ENCODE data around the gene MEAK7.

DNA sequence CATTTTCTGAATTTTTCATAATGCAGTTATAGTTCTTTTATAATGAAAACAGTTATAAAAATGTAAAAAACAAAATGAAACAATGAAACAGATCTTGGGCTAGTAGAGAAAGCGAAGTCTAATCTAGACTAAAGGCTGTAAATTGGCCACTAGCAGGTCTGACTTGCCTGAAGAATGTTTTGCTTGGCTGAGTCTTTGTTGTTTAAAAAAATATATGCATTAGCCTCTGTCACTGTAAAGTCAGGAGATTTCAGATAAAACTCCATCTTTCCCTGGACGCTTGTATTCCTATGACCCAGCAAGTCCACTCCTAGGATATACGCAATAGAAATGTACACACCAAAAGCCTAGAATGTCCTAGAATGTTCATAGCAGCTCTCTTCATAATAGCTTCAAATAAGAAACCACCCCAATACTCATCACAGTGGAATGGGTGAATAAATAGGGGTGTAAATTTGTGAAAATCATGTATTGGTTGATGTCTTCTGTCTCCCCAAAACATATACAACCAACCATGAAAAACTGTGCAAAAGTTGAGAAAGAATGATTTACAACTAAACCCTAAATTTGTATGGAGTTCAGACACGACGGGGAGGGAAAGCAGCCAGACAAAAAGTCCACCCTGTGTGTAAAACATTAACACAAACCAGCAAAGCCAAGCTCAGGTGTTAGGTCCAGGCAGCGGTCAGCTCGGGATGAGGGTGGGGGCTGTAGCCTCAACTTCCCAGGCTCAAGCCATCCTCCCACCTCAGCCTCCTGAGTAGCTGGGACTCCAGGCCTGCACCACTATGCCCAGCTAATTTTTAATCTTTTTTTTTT lies 37.7 kb upstream of the MEAK7 start:
- TF ChIP-seq, protein P1, sequence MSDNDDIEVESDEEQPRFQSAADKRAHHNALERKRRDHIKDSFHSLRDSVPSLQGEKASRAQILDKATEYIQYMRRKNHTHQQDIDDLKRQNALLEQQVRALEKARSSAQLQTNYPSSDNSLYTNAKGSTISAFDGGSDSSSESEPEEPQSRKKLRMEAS (IDR thresholded peaks at IDR 0.05; ENCODE audit: low read depth, low read length): no peak
- TF ChIP-seq, protein P2, sequence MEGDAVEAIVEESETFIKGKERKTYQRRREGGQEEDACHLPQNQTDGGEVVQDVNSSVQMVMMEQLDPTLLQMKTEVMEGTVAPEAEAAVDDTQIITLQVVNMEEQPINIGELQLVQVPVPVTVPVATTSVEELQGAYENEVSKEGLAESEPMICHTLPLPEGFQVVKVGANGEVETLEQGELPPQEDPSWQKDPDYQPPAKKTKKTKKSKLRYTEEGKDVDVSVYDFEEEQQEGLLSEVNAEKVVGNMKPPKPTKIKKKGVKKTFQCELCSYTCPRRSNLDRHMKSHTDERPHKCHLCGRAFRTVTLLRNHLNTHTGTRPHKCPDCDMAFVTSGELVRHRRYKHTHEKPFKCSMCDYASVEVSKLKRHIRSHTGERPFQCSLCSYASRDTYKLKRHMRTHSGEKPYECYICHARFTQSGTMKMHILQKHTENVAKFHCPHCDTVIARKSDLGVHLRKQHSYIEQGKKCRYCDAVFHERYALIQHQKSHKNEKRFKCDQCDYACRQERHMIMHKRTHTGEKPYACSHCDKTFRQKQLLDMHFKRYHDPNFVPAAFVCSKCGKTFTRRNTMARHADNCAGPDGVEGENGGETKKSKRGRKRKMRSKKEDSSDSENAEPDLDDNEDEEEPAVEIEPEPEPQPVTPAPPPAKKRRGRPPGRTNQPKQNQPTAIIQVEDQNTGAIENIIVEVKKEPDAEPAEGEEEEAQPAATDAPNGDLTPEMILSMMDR (IDR thresholded peaks at IDR 0.05; ENCODE audit: low read depth, low read length): no peak

All from NB4 (cell line).